ENCODE results near the gene MACF1. TPM values are rescaled to one million over a fixed set of nuclear protein-coding genes. Genes with fewer than 3 reads are reported as not detected.

The MACF1 gene
- total and polyA plus RNA-seq, 8 donors, result 358 to 484 (median 440) TPM

DNA sequence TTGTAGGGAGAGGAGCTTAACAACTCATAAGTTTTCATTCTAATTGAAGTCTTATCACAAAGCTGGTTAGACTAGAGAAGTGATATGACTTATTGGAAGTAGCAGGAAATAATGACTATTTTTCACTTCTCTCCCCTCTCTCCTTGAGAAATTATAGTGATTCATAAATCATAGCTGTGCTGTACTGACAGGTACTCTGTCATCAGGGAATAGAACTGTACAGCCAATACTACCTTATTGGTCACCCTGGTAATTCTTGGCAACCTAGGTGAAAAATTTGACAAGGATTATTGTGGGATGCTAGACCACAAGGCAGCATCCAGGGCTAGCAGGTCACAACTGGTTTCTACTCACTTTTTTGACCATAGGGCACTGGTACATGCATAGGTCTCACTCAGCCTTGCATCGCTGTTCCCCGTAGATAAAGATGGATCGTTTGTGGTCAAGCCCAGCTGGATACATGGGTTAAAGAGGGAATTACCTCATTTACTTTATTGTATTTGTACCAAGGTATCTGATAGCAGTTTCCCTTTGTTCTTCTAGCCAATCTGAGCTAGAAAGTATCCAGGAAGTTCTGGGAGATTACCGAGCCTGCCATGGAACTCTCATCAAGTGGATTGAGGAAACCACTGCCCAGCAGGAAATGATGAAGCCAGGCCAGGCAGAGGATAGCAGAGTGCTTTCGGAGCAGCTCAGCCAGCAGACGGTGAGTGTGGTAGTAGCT, 113.6 kb downstream of the MACF1 start:
- H3K9me3 ChIP-seq, result no peaks in the 10 kb centered on the region
- H3K36me3 ChIP-seq, result peaks cover 0 to 98% of the 10 kb centered on the region in 2 donors
- ATAC-seq (peak; percentile 62), DNase-seq (no peak)
- peak overlapping the region in 1 of 2 donors; percentile 29 for H3K27ac ChIP-seq
- no peaks in the 10 kb centered on the region for H3K4me1 ChIP-seq
- H3K4me3 ChIP-seq, result no peak overlapping the region
- TF ChIP-seq, protein P1, sequence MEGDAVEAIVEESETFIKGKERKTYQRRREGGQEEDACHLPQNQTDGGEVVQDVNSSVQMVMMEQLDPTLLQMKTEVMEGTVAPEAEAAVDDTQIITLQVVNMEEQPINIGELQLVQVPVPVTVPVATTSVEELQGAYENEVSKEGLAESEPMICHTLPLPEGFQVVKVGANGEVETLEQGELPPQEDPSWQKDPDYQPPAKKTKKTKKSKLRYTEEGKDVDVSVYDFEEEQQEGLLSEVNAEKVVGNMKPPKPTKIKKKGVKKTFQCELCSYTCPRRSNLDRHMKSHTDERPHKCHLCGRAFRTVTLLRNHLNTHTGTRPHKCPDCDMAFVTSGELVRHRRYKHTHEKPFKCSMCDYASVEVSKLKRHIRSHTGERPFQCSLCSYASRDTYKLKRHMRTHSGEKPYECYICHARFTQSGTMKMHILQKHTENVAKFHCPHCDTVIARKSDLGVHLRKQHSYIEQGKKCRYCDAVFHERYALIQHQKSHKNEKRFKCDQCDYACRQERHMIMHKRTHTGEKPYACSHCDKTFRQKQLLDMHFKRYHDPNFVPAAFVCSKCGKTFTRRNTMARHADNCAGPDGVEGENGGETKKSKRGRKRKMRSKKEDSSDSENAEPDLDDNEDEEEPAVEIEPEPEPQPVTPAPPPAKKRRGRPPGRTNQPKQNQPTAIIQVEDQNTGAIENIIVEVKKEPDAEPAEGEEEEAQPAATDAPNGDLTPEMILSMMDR (IDR thresholded peaks at IDR 0.05), result no peak
- H3K27me3 ChIP-seq, result no peaks in the 10 kb centered on the region
- intact Hi-C loops (cut with DNase I), result no loop called here

DNA sequence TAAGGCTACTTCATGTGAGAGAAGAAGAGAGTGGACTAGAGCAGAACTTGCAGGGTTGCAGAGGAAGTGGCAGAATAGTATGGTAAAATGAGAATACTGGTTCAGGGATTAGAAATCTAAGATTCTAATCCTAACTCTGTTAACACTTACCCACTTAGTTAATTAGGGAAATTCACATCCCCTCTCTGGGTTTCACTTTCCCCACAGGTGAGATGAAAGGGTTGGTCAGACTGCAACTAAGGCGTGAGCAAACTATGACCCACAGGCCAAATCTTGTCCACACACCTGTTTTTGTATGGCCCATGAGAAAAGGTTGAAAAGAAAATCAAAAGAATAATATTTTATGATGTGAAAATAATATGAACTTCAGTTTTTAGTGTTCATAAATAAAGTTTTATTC, 117.5 kb downstream of the MACF1 start:
- Histone ChIP-seq H3K27me3 (no peaks in the 10 kb centered on the region), H3K4me1 (no peaks in the 10 kb centered on the region), H3K4me3 (no peak overlapping the region), H3K36me3 (peaks cover 0 to 98% of the 10 kb centered on the region in 2 donors), H3K27ac (no peak overlapping the region), H3K9me3 (no peaks in the 10 kb centered on the region)
- TF ChIP-seq, protein P1 (IDR thresholded peaks at IDR 0.05), result no peak
- no peak for DNase-seq
- intact Hi-C loops (cut with DNase I), result no loop called here
- ATAC-seq, result no peak

DNA sequence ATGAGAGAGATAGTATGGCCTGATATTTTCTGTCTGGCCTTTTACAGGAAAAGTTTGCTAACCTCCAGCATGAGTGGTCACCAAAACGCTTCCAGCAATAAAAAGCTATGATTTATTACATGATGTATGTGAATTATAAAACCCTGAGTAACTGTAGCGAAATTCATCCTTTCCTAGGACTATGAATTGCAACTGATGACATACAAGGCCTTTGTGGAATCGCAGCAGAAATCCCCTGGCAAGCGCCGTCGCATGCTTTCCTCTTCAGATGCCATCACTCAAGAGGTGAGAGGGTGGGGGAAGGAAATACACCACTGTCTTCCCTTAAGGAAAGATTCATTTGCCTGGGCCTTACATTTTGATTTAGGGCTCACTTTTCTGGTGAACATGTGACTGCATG, 117.9 kb downstream of the MACF1 start:
- H3K36me3 ChIP-seq, result peaks cover 0 to 98% of the 10 kb centered on the region in 2 donors
- H3K27ac ChIP-seq, result no peak overlapping the region

DNA sequence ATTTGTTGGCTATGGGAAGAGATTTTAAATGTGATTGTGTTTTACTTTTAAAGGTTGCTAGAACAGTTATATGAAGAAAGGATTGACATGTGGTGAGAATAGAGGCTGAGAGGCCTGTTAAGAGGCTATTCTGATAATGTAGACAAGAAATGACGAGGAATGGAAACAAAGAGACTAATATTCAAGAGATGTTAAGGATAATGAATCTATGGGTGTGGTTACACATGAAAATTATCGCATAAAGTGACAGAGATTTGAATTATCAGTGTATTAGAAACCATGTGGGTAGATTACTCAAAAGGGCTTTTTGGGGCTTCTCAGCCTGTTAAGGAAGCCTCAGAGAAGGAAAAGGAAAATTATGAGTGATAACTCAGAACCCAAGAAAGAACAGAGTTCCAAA, 120.4 kb downstream of the MACF1 start:
- ATAC-seq (no peak), DNase-seq (no peak)
- H3K27ac ChIP-seq, result no peak overlapping the region
- H3K4me3 ChIP-seq, result no peak overlapping the region
- H3K9me3 ChIP-seq, result no peaks in the 10 kb centered on the region
- intact Hi-C loops (cut with DNase I), result no loop called here
- no peaks in the 10 kb centered on the region for H3K4me1 ChIP-seq
- peaks cover 0 to 98% of the 10 kb centered on the region in 2 donors for H3K36me3 ChIP-seq
- TF ChIP-seq, protein P1 (IDR thresholded peaks at IDR 0.05), result no peak
- no peaks in the 10 kb centered on the region for H3K27me3 ChIP-seq

More for the DNA sequence above, 117.9 kb downstream of the MACF1 start:
- TF ChIP-seq, protein P1 (IDR thresholded peaks at IDR 0.05), result no peak
- H3K4me1 ChIP-seq, result no peaks in the 10 kb centered on the region
- no peak for ATAC-seq
- no peak overlapping the region for H3K4me3 ChIP-seq
- intact Hi-C loops (cut with DNase I), result no loop called here
- no peak for DNase-seq
- no peaks in the 10 kb centered on the region for H3K9me3 ChIP-seq
- H3K27me3 ChIP-seq, result no peaks in the 10 kb centered on the region

DNA sequence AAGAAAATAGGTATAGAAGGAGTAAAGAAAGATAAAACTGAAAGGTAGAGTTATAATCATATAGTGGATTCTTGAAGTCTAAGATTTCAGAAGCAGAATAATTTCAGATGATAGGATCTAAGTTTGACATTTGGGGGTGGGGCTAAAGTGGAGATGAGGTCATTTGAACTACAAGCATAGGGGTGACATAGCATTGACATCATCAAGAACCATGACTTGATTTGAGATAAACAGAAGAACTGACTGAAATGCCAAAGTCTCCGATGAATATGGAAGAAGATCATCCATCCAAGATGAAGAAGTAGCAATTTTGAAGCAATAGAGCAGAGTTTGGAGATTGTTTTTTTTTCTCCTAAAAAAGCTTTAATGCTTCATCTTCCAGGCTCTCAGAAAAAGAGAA, 122.3 kb downstream of the MACF1 start:
- H3K36me3 ChIP-seq, result peaks cover 0 to 98% of the 10 kb centered on the region in 2 donors
- H3K4me1 ChIP-seq, result no peaks in the 10 kb centered on the region
- no peaks in the 10 kb centered on the region for H3K9me3 ChIP-seq
- intact Hi-C loops (cut with DNase I), result no loop called here
- ATAC-seq, result no peak
- TF ChIP-seq, protein P1 (IDR thresholded peaks at IDR 0.05), result no peak
- no peaks in the 10 kb centered on the region for H3K27me3 ChIP-seq
- H3K27ac ChIP-seq, result no peak overlapping the region
- DNase-seq, result no peak
- no peak overlapping the region for H3K4me3 ChIP-seq

All from left lung (tissue), 10 donors.